Measurements from ENCODE around the gene ARVCF. TPM values are rescaled to one million over a fixed set of nuclear protein-coding genes. Genes with fewer than 3 reads are reported as not detected.

Gene ARVCF
- total and polyA plus RNA-seq, 2 donors (not counting 1 experiment from before 2014, with no cell fraction given): 2.2 to 6.7 TPM

GRCh38 chr22:19941365-19942082, 75.1 kb downstream of the ARVCF start, which contains the start of the genes COMT and TXNRD2:
COMT (plus strand) TSS chr22:19941772; CDS start chr22:19962527, 20,755 bp downstream.
TXNRD2 (minus strand) TSS chr22:19941818; CDS start chr22:19941803, 15 bp downstream.
- ATAC-seq (ENCODE audit: low read depth) (peak; percentile 92), DNase-seq (peak; percentile 72)
- H3K4me1 ChIP-seq (ENCODE audit: control insufficient read depth in 2 of 2, insufficient read depth in 2 of 2, low read length in 2 of 2): peaks cover 24 to 34% of the 10 kb centered on the region in 2 donors
- intact Hi-C loops (cut with micrococcal nuclease): loop anchor here (5.0 kb wide), 1 partner anchor 49 kb away; no protein-coding TSS in a partner anchor
- H3K27me3 ChIP-seq (replicated peaks in 1 of 4; ENCODE audit: control extremely low read depth in 1 of 4, control insufficient read depth in 3 of 4, insufficient read depth in 4 of 4, low read length in 3 of 4): no peaks in the 10 kb centered on the region
- peaks cover 50% of the 10 kb centered on the region for H3K79me2 ChIP-seq (ENCODE audit: control insufficient read depth, insufficient read depth, low read length)
- peaks cover 40% of the 10 kb centered on the region for H3K4me1 Mint-ChIP-seq
- H3K27ac ChIP-seq (ENCODE audit: low read length in 2 of 2): peak within 1 kb of the TSS; percentile 62 to 85
- peak within 1 kb of the TSS; percentile 94 for H3K4me3 Mint-ChIP-seq
- ChIA-PET CTCF (interaction anchor here (0.7 to 1.3 kb wide), 3 partner anchors 11 to 211 kb away, joined by 3 to 4 read pairs (median 3); no protein-coding TSS in a partner anchor), POLR2A (no interaction called here)
- TF ChIP-seq CTCF (IDR thresholded peaks at IDR 0.05): no peak
- TF ChIP-seq EZH2 (IDR thresholded peaks at IDR 0.05; ENCODE audit: borderline replicate concordance, insufficient read depth, low read depth, low read length, poor library complexity, severe bottlenecking): no peak
- H2AFZ ChIP-seq (ENCODE audit: insufficient read depth, low read depth, low read length, poor library complexity, severe bottlenecking): peak within 1 kb of the TSS; percentile 91
- H3K36me3 ChIP-seq (replicated peaks in 1 of 2; ENCODE audit: control extremely low read depth in 1 of 2, control insufficient read depth in 1 of 2, extremely low read depth in 1 of 2, insufficient read depth in 2 of 2, low read length in 1 of 2): no peaks in the 10 kb centered on the region
- H3K9me3 ChIP-seq (ENCODE audit: control extremely low read depth in 1 of 3, control insufficient read depth in 2 of 3, insufficient read depth in 1 of 3, low read length in 2 of 3): peaks cover 0 to under 1% (median 0%) of the 10 kb centered on the region in 3 donors
- peak within 1 kb of the TSS; percentile 94 for H3K4me2 ChIP-seq (replicated peaks; ENCODE audit: low read depth, low read length, poor library complexity, severe bottlenecking)
- no peaks in the 10 kb centered on the region for H4K20me1 ChIP-seq (ENCODE audit: control insufficient read depth, insufficient read depth, low read length, poor library complexity, severe bottlenecking)
- H3K4me3 ChIP-seq (ENCODE audit: control extremely low read depth in 1 of 5, extremely low read depth in 1 of 5, insufficient read depth in 1 of 5, low read depth in 2 of 5, low read length in 4 of 5): peak within 1 kb of the TSS; percentile 76 to 99 (median 83)
- H3K27me3 Mint-ChIP-seq: no peaks in the 10 kb centered on the region
- H3K9ac ChIP-seq (ENCODE audit: low read length): peak within 1 kb of the TSS; percentile 99
- WGBS (ENCODE audit: insufficient coverage): 2% methylated on average over 62 of the region's 63 CpGs
- no peaks in the 10 kb centered on the region for H3K9me3 Mint-ChIP-seq (ENCODE audit: insufficient read depth)
- peak within 1 kb of the TSS; percentile 91 for H3K27ac Mint-ChIP-seq

Data from B cell (primary cell).